ENCODE data around the gene MBD3L5.

The MBD3L5 gene

DNA sequence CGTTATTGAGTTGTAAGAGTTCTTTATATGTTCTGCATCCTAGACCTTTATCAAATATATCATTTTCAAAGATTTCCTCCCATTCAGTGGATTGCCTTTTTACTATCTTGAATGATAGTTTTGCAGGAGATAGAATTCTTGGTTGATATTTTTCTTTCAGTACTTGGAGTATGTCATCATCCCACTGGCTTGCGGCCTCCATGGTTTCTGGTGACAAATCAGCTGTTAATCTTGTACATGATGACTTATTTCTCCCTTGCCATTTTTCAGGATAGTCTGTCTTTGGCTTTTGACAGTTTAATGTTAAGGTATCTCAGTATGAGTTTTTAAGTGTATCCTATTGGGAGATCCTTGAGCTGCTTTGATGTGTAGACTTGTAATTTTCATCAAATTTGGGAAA, 47.6 kb downstream of the MBD3L5 start:
- DNase-seq (ENCODE audit: low read depth, low spot score): no peak
- H3K4me3 ChIP-seq (ENCODE audit: low read length): no peak overlapping the region

All from Jurkat, Clone E6-1 (cell line).